ES-I3 (cell line): Measurements from ENCODE around the gene SIAH2.

Source experiments
- H3K36me3 ChIP-seq: 2 replicates; pipeline ENCODE4 v1.6.1; 2013; ENCODE audit warnings: mild to moderate bottlenecking, low read length, control low read depth, moderate library complexity; ENCODE audit not compliant: insufficient read depth
- H3K4me1 ChIP-seq: 2 replicates; pipeline ENCODE4 v1.6.1; 2013; ENCODE audit warnings: mild to moderate bottlenecking, control low read depth, low read length; ENCODE audit not compliant: insufficient read depth
- H3K9ac ChIP-seq: 2 replicates; pipeline ENCODE4 v1.6.1; 2013; ENCODE audit warnings: low read depth, mild to moderate bottlenecking, low read length, moderate library complexity
- H3K9me3 ChIP-seq: 2 replicates; pipeline ENCODE4 v1.6.1; 2013; ENCODE audit warnings: mild to moderate bottlenecking, low read length, moderate library complexity; ENCODE audit not compliant: control insufficient read depth, insufficient read depth

Gene SIAH2

DNA sequence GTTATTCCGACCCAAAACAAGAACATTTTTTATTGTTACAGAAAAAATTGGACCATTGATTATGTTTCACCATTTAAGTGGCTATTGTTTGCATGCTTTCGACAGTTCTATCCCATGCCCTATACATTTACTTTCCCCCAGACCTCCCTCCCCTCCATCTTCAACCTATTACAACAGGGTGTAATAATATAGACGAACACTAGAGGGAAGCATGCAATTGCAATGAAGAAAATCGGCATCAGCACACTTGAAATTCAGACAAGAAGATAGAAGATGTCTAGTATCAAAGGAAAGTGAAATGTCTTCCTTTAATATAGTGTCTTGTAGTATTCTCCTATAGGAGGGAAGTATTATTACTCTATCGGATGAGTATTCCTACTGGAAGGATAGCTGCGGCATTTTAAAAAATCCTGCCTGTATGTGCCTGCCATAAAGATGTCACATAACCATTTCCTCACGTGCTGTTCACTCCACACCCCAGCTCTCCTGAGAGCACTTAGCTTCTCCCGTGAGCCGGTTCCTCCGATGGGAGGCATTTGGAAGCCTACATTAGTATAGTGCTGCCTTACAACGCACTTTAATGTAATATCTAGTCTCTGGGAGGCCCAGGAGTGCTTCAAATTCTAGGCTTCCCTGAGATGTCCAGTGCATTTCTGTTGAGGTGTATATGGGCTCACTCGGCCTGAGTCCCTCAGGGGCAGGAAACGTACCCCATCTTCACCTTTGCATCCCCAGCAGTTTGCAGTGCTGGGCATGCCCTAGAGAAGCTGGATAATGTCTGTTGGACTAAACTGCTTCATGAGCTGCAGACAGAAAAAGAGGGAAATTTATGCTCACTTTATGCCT is 41.5 kb downstream of the SIAH2 start:
- no peaks in the 10 kb centered on the region for H3K9me3 ChIP-seq
- H3K9ac ChIP-seq: no peak overlapping the region
- H3K36me3 ChIP-seq: no peaks in the 10 kb centered on the region
- no peaks in the 10 kb centered on the region for H3K4me1 ChIP-seq

DNA sequence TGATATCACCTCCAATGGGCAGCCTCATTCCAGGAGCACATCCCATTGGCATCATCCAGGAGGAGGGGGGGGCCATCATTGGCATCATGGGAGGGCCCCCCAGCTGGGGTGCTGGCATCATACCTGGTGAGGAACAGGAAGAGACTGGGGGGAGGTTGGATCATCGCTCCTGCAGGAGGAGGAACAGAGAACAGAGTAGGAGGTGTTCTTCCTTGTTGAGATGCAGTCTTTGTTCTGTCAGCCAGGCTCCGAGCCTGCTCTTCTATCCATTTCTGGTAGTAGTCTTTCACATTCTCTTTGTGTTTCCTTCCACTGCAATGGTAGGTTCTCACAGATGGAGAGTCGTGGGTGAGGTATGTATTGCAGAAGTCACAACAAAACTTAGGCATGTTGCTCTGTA is 42.5 kb downstream of the SIAH2 start:
- H3K4me1 ChIP-seq: no peaks in the 10 kb centered on the region
- no peaks in the 10 kb centered on the region for H3K36me3 ChIP-seq
- no peaks in the 10 kb centered on the region for H3K9me3 ChIP-seq
- H3K9ac ChIP-seq: no peak overlapping the region

- H3K4me1 ChIP-seq: no peaks in the 10 kb centered on the region
- no peak overlapping the region for H3K9ac ChIP-seq
- H3K36me3 ChIP-seq: no peaks in the 10 kb centered on the region
- H3K9me3 ChIP-seq: no peaks in the 10 kb centered on the region; the same call in 1 of the 2 replicates
These were observed 52.9 kb downstream of the SIAH2 start for GRCh38 chr3:150710097-150710496.

DNA sequence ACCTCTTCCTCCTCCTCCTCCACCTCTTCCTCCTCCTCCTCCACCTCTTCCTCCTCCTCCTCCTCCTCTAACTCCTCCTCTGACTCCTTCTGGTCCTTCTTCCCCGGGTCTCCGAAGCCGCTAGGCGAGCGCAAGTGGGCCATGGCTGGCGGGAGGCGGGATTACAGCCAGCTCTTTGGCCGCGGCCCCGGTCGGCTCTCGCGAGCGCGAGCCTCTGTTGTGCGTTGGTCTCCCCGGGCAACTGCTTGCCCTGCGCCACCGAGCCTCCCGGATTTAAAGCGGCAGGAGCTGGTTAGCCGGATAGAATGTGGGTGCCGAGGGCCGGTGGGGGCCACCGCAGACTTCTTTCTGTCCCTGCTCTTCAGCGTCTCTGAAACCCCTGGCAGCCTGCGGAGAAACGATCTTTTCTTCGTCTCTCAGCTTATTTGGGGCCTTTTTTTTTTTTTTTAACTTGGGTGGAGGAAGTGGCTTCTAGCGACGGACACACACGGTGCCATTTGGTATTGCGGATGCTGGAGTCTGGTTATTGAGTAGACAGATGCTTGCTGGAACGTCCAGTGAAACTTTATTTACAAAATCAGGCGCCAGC is 59.1 kb downstream of the SIAH2 start, which contains the start of gene ERICH6:
Gene ERICH6, minus strand, starts transcription at position 165 of the 589 bp plus-strand sequence. Its CDS starts 22 bp downstream, at position 143.
- Histone ChIP-seq H3K36me3 (no peaks in the 10 kb centered on the region), H3K9ac (peak within 1 kb of the TSS; percentile 99), H3K4me1 (no peaks in the 10 kb centered on the region), H3K9me3 (no peaks in the 10 kb centered on the region; the same call in 1 of the 2 replicates)

- H3K9ac ChIP-seq: peak overlapping the region; percentile 99; the same call in 1 of the 2 replicates
These were observed 59.6 kb downstream of the SIAH2 start for GRCh38 chr3:150703299-150703755.

DNA sequence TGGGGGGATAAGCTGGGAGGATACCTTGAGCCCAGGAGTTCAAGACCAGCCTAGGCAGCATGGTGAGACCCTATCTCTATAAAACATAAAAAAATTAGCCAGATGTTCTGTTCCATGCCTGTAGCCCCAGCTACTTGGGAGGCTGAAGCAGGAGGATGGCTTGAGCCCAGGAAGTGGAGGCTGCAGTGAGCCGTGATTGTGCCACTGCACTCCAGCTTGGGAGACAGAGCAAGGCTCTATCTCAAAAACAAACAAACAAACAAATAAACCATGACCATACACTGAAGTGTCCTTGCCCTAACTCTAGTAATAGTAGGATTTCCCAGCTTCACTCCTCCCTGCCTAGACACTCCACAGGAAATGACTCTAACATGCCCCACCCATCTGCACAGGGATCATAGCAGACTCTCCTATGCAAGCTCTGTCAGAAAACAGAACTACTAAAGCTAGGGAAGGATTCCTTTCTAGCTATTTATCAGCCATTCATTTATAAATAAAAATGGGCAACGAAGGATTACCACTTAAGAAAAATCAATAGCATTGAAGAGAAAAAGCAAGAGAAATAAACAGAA is 63.8 kb downstream of the SIAH2 start:
- H3K9ac ChIP-seq: no peak overlapping the region
- 0 out of 2 replicates have a peak, but pooled peaks cover 3% of the 10 kb centered on the region for H3K9me3 ChIP-seq
- H3K36me3 ChIP-seq: no peaks in the 10 kb centered on the region
- H3K4me1 ChIP-seq: no peaks in the 10 kb centered on the region

More at GRCh38 chr3:150703299-150703755, 59.6 kb downstream of the SIAH2 start:
- Histone ChIP-seq H3K36me3 (no peaks in the 10 kb centered on the region), H3K4me1 (no peaks in the 10 kb centered on the region), H3K9me3 (no peaks in the 10 kb centered on the region; the same call in 1 of the 2 replicates)

GRCh38 chr3:150697646-150698045 is 65.3 kb downstream of the SIAH2 start:
- H3K4me1 ChIP-seq: no peaks in the 10 kb centered on the region
- H3K9me3 ChIP-seq: peaks cover 3% of the 10 kb centered on the region
- no peaks in the 10 kb centered on the region for H3K36me3 ChIP-seq
- no peak overlapping the region for H3K9ac ChIP-seq

DNA sequence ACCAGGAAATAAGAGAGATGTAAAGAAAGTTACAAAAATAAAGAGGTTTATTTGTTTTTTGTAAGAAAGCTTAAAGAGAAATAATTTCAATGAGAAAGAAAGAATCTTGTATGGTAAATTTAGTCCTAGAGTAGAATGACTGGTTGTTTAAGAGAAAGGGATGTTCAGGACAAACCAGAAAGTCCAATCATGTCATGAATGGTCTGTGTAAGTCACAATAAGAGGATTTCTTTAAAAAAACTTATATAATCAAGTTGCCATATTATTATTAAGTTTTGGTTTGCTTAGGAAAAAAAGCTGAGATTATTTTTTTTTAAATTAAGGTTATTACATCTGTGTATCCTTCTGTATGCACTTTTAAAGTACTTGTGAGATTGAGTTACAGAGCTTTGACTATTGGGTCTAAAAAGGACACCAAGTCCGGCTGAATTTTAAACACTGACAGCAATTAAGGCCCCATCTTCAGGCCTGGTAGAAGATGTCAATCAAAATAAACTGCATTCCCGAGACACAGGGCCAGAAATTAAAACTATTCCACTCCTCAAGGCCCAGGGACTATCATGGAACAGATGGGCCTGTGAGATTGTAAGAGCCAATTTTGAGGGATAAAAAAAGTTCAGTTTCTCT is 71.4 kb downstream of the SIAH2 start:
- Histone ChIP-seq H3K9me3 (peaks cover 15% of the 10 kb centered on the region), H3K4me1 (no peaks in the 10 kb centered on the region), H3K36me3 (no peaks in the 10 kb centered on the region), H3K9ac (no peak overlapping the region)
